ENCODE data around the gene COL10A1. TPM values are rescaled to one million over a fixed set of nuclear protein-coding genes. Genes with fewer than 3 reads are reported as not detected.

COL10A1 gene
- total and polyA plus RNA-seq, 2 of the 4 experiments (the other 2 are of a cell fraction) = 0.05 TPM; not detected in 1

DNA sequence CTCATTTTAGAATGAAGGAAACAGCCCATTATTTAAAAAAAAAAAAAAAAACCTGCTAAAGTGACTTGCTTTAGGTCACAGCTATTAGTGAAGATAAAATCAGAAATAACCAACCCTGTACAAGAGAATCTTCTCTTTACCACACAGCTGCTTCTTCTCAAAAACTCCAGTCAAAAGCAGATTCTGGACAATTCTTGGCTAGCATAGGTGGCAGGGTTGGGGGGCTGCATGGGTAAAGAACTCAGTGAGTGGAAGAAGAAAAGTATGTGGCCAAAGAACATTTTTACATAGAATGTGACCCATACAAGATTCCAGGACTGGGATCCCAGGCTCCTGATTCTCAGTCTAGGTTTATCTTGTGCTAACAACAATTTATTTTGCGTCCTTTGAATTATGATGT, 55.8 kb downstream of the COL10A1 start:
- H2AK9ac ChIP-seq (replicated peaks; ENCODE audit: low read depth, low read length, poor library complexity) = no peak overlapping the region
- H3K4ac ChIP-seq (ENCODE audit: low read depth, low read length) = no peak overlapping the region
- no peak overlapping the region for H2BK15ac ChIP-seq (ENCODE audit: low read depth, low read length)
- POLR2A ChIA-PET (ENCODE audit: unreplicated experiment) = no interaction called here
- H3K79me1 ChIP-seq (ENCODE audit: low read depth in 1 of 2, low read length in 2 of 2) = no peaks in the 10 kb centered on the region
- H3K27ac ChIP-seq (ENCODE audit: insufficient read depth, low read length) = no peak overlapping the region
- no peak overlapping the region for H4K8ac ChIP-seq (ENCODE audit: low read depth in 2 of 2, low read length in 2 of 2)
- no CpG with 5 or more reads among the region's 1 CpG for WGBS, 2 experiments (ENCODE audit: extremely low coverage in 2 of 2, insufficient read length in 1 of 2)
- no TSS peak for BruUV-seq (replicated peaks)
- H3K4me3 ChIP-seq (ENCODE audit: insufficient read depth, low read depth, low read length) = no peak overlapping the region
- no peak overlapping the region for H2BK120ac ChIP-seq (ENCODE audit: low read depth, low read length)
- no peak overlapping the region for H2AFZ ChIP-seq (replicated peaks; ENCODE audit: low read length, poor library complexity)
- no peak overlapping the region for H2BK20ac ChIP-seq (ENCODE audit: low read depth, low read length)
- no peaks in the 10 kb centered on the region for H4K20me1 ChIP-seq (ENCODE audit: insufficient read depth, low read length)
- H4K91ac ChIP-seq (ENCODE audit: insufficient read depth, low read depth, low read length) = no peak overlapping the region
- H3K36me3 ChIP-seq (ENCODE audit: control insufficient read depth, insufficient read depth, low read length) = no peaks in the 10 kb centered on the region
- no peak overlapping the region for H3K9ac ChIP-seq (ENCODE audit: low read depth, low read length)
- in situ Hi-C loops (cut with MboI; ENCODE audit: low sequenced_read_pairs) = no loop called here
- no peak overlapping the region for H3K23ac ChIP-seq (ENCODE audit: low read depth, low read length)
- intact Hi-C loops (cut with micrococcal nuclease) = no loop called here
- H2AK5ac ChIP-seq (ENCODE audit: low read depth, low read length) = no peak overlapping the region
- no peak overlapping the region for H4K5ac ChIP-seq (ENCODE audit: low read depth, low read length)
- no peak for ATAC-seq (ENCODE audit: low read depth)
- H3K9me3 ChIP-seq (ENCODE audit: control insufficient read depth, insufficient read depth, low read length) = no peaks in the 10 kb centered on the region
- no peak overlapping the region for H3K18ac ChIP-seq (ENCODE audit: low read depth, low read length)
- TF ChIP-seq CEBPB (IDR thresholded peaks at IDR 0.05; ENCODE audit: low read depth, low read length) (no peak), RCOR1 (IDR thresholded peaks at IDR 0.05; ENCODE audit: insufficient replicate concordance, low read length) (no peak), CHD1 (IDR thresholded peaks at IDR 0.05; ENCODE audit: low read depth, low read length) (no peak), MAFK (IDR thresholded peaks at IDR 0.05; ENCODE audit: low read depth, low read length) (no peak), POLR2A (IDR thresholded peaks at IDR 0.05; ENCODE audit: low read depth, low read length) (no peak), BHLHE40 (IDR thresholded peaks at IDR 0.05; ENCODE audit: low read depth, low read length) (no peak), RAD21 (IDR thresholded peaks at IDR 0.05; ENCODE audit: low read length) (no peak), SMC3 (IDR thresholded peaks at IDR 0.05; ENCODE audit: low read depth, low read length) (no peak), MAZ (IDR thresholded peaks at IDR 0.05; ENCODE audit: borderline replicate concordance, low read depth, low read length) (no peak), FOS (IDR thresholded peaks at IDR 0.05; ENCODE audit: low read depth, low read length) (no peak), USF2 (IDR thresholded peaks at IDR 0.05; ENCODE audit: low read depth, low read length) (no peak), NFE2L2 (IDR thresholded peaks at IDR 0.05; ENCODE audit: low read depth, low read length) (no peak), CTCF (conservative IDR thresholded peaks at IDR 0.05; ENCODE audit: low read depth, low read length) (no peak)
- TF ChIP-seq, protein P1, sequence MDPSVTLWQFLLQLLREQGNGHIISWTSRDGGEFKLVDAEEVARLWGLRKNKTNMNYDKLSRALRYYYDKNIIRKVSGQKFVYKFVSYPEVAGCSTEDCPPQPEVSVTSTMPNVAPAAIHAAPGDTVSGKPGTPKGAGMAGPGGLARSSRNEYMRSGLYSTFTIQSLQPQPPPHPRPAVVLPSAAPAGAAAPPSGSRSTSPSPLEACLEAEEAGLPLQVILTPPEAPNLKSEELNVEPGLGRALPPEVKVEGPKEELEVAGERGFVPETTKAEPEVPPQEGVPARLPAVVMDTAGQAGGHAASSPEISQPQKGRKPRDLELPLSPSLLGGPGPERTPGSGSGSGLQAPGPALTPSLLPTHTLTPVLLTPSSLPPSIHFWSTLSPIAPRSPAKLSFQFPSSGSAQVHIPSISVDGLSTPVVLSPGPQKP (IDR thresholded peaks at IDR 0.05; ENCODE audit: borderline replicate concordance, low read depth, low read length) = no peak
- no peak overlapping the region for H2BK5ac ChIP-seq (ENCODE audit: low read depth, low read length, poor library complexity, severe bottlenecking)
- no peak overlapping the region for H3K56ac ChIP-seq (ENCODE audit: extremely low read depth, insufficient read depth, low read length)
- CTCF ChIA-PET = no interaction called here
- no peak overlapping the region for H3K4me2 ChIP-seq (ENCODE audit: low read depth, low read length)
- peaks cover 8% of the 10 kb centered on the region for H3K4me1 ChIP-seq (ENCODE audit: control insufficient read depth, insufficient read depth, low read length)
- H3K9me1 ChIP-seq (ENCODE audit: insufficient read depth, low read length) = peaks cover 8% of the 10 kb centered on the region
- DNase-seq = no peak
- dilution Hi-C loops (cut with HindIII; ENCODE audit: low sequenced_read_pairs, unreplicated experiment) = no loop called here
- H3K14ac ChIP-seq (replicated peaks; ENCODE audit: low read depth, low read length) = no peak overlapping the region
- no peaks in the 10 kb centered on the region for H3K27me3 ChIP-seq (ENCODE audit: control insufficient read depth, insufficient read depth, low read length)
